Activated CD4-positive, alpha-beta T cell treated with anti-CD3 and anti-CD28 coated beads, Interleukin-2, amount 50 U/mL, for 1 hour (primary cell): ENCODE measurements around the gene MFN1.
"Not testable (repeated sequence)": the region's sequence is repeated elsewhere in the genome, so short reads cannot be mapped to it uniquely, and the experiment has no call there.

Source experiments
- DNase-seq: peaks from one replicate; pipeline ENCODE4 v3.0.0-alpha.2; 2020

Gene MFN1

GRCh38 chr3:179347345-179348194, at the start of gene MFN1:
TSS of gene MFN1 (plus strand) at chr3:179347709. CDS start at chr3:179348852, 1,143 bp downstream.
- peak; percentile 86 for DNase-seq

- DNase-seq: no peak
Measured at GRCh38 chr3:179297971-179298725, 49.4 kb upstream of the MFN1 start.

GRCh38 chr3:179299316-179299715, 48.2 kb upstream of the MFN1 start:
- DNase-seq: no peak

- DNase-seq: no peak
Measured at GRCh38 chr3:179299999-179300613, 47.4 kb upstream of the MFN1 start.

GRCh38 chr3:179301645-179302044, 45.9 kb upstream of the MFN1 start:
- no peak for DNase-seq

- no peak for DNase-seq
Measured at GRCh38 chr3:179302111-179302510, 45.4 kb upstream of the MFN1 start.

- DNase-seq: no peak
Measured at GRCh38 chr3:179304605-179305004, 42.9 kb upstream of the MFN1 start.

GRCh38 chr3:179307362-179307761, 40.1 kb upstream of the MFN1 start:
- DNase-seq: not testable (repeated sequence)

- no peak for DNase-seq
Measured at GRCh38 chr3:179308001-179308400, 39.5 kb upstream of the MFN1 start.

GRCh38 chr3:179309225-179310078, 38.1 kb upstream of the MFN1 start:
- DNase-seq: no peak

- no peak for DNase-seq
Measured at GRCh38 chr3:179318876-179319275, 28.6 kb upstream of the MFN1 start.

GRCh38 chr3:179321668-179322285, 25.7 kb upstream of the MFN1 start:
- no peak for DNase-seq

- peak; percentile 82 for DNase-seq
Measured at GRCh38 chr3:179322286-179323196, 25.0 kb upstream of the MFN1 start, which contains the start of gene ZNF639. TSS of gene ZNF639 (plus strand) at chr3:179323031. CDS start at chr3:179328294, 5,263 bp downstream.

- DNase-seq: peak; percentile 53
Measured at GRCh38 chr3:179323197-179324110, 24.1 kb upstream of the MFN1 start.

- no peak for DNase-seq
Measured at GRCh38 chr3:179324270-179324754, 23.2 kb upstream of the MFN1 start.

GRCh38 chr3:179330438-179330837, 17.1 kb upstream of the MFN1 start:
- no peak for DNase-seq

GRCh38 chr3:179332240-179332639, 15.3 kb upstream of the MFN1 start:
- no peak for DNase-seq

- DNase-seq: no peak
Measured at GRCh38 chr3:179333084-179333483, 14.4 kb upstream of the MFN1 start.

GRCh38 chr3:179336345-179336929, 11.1 kb upstream of the MFN1 start:
- DNase-seq: no peak
